SK-N-SH (cell line): Measurements from ENCODE around the gene SERTAD2. TPM values are rescaled to one million over a fixed set of nuclear protein-coding genes. Genes with fewer than 3 reads are reported as not detected.

ENCODE experiments used
- CTCF ChIA-PET: fragments of 300-600, 350-600 bp; formaldehyde crosslinking; extraction: SDS; loops from one replicate; lab custom pipeline; 2021; lab: Yijun Ruan, JAX
- POLR2A ChIA-PET: fragments of 350-600 bp; sonication (Branson Sonifier 250); formaldehyde crosslinking; extraction: SDS; loops from one replicate; lab custom pipeline; 2020; ENCODE audit warnings: antibody characterized with exemption, inconsistent platforms; lab: Yijun Ruan, JAX
- DNase-seq: peaks from one replicate; pipeline ENCODE4 v3.0.0; 2012
- H2AFZ ChIP-seq: fragments of 200-600 bp; sonication (generic); 2 replicates; pipeline ENCODE4 v1.8.1; 2016; ENCODE audit warnings: antibody characterized with exemption, mild to moderate bottlenecking, low read depth
- H3F3A ChIP-seq: fragments of 200-600 bp; sonication (generic); replicated peaks from 2 replicates; pipeline ENCODE3; 2016; ENCODE audit warnings: antibody characterized with exemption, mild to moderate bottlenecking; ENCODE audit not compliant: insufficient read depth
- H3K27ac ChIP-seq, 2 experiments: fragments of 200-500 bp in 1 of 2; fragments of 200-600 bp in 1 of 2; sonication (Bioruptor generic) in 1 of 2; sonication (generic), shearing (Covaris generic) in 1 of 2; 2 replicates each; pipeline versions ENCODE4 v1.5.1 to v1.6.1; 2014 to 2016; ENCODE audit warnings: low read depth in 2 of 2, inconsistent platforms in 1 of 2, low read length in 1 of 2, mild to moderate bottlenecking in 1 of 2, mixed read lengths in 1 of 2
- H3K27me3 ChIP-seq: fragments of 200-600 bp; sonication (generic), shearing (Covaris generic); 2 replicates; pipeline ENCODE4 v1.6.1; 2016; ENCODE audit warnings: mixed run types; ENCODE audit not compliant: insufficient read depth
- H3K36me3 ChIP-seq, 2 experiments: fragments of 200-500 bp in 1 of 2; fragments of 200-600 bp in 1 of 2; sonication (Bioruptor generic) in 1 of 2; sonication (generic) in 1 of 2; replicated peaks in 1 of 2; 2 replicates each; pipeline versions ENCODE3 to v1.5.1; 2014 to 2016; ENCODE audit warnings: low read length in 1 of 2, mild to moderate bottlenecking in 1 of 2; ENCODE audit not compliant: insufficient read depth in 2 of 2, control insufficient read depth in 1 of 2
- H3K4me1 ChIP-seq, 2 experiments: fragments of 200-500 bp in 1 of 2; fragments of 200-600 bp in 1 of 2; sonication (Bioruptor generic) in 1 of 2; sonication (generic), shearing (Covaris generic) in 1 of 2; 2 replicates each; pipeline versions ENCODE4 v1.5.1 to v1.6.1; 2014 to 2016; ENCODE audit warnings: low read depth in 1 of 2, low read length in 1 of 2, mixed run types in 1 of 2; ENCODE audit not compliant: insufficient read depth in 2 of 2, control insufficient read depth in 1 of 2
- H3K4me2 ChIP-seq: fragments of 200-600 bp; sonication (generic), shearing (Covaris generic); 2 replicates; pipeline ENCODE4 v1.6.1; 2017; ENCODE audit warnings: mixed run types
- H3K4me3 ChIP-seq, 2 experiments: fragments of 200-500 bp in 1 of 2; fragments of 200-600 bp in 1 of 2; sonication (Bioruptor generic) in 1 of 2; sonication (generic), shearing (Covaris generic) in 1 of 2; 2 replicates each; pipeline versions ENCODE4 v1.5.1 to v1.8.1; 2014 to 2016; ENCODE audit warnings: low read depth in 2 of 2, inconsistent platforms in 1 of 2, low read length in 1 of 2, mild to moderate bottlenecking in 1 of 2, mixed read lengths in 1 of 2, moderate library complexity in 1 of 2
- H3K79me2 ChIP-seq: fragments of 200-600 bp; sonication (generic); 2 replicates; pipeline ENCODE4 v1.8.1; 2017; ENCODE audit warnings: mild to moderate bottlenecking; ENCODE audit not compliant: insufficient read depth
- H3K9ac ChIP-seq: fragments of 200-600 bp; sonication (generic); 2 replicates; pipeline ENCODE4 v1.6.1; 2017; ENCODE audit warnings: mixed run types
- H3K9me2 ChIP-seq: fragments of 200-600 bp; sonication (generic); 2 replicates; pipeline ENCODE4 v1.6.1; 2017; ENCODE audit warnings: mixed run types
- H3K9me3 ChIP-seq: fragments of 200-600 bp; sonication (generic); 2 replicates; pipeline ENCODE4 v1.6.1; 2017; ENCODE audit warnings: mixed run types, mild to moderate bottlenecking, moderate library complexity
- H4K20me1 ChIP-seq: fragments of 200-600 bp; sonication (generic); 2 replicates; pipeline ENCODE4 v1.6.1; 2017; ENCODE audit warnings: mild to moderate bottlenecking, mixed run types; ENCODE audit not compliant: insufficient read depth
- EZH2phosphoT487 ChIP-seq: fragments of 200-600 bp; sonication (generic); IDR thresholded peaks from 2 replicates; pipeline ENCODE4 v1.6.1; 2017; ENCODE audit warnings: low read depth, mixed run types, mild to moderate bottlenecking, antibody characterized with exemption, moderate library complexity, borderline replicate concordance
- FOSL2 ChIP-seq: IDR thresholded peaks from 2 replicates; pipeline ENCODE4 v1.4.0; 2012; ENCODE audit warnings: low read depth, mild to moderate bottlenecking, moderate library complexity, borderline replicate concordance
- FOXM1 ChIP-seq: IDR thresholded peaks from 2 replicates; pipeline ENCODE4 v1.4.0; 2012; ENCODE audit warnings: low read depth, mild to moderate bottlenecking
- IRF3 ChIP-seq: fragments of 150-350 bp; IDR thresholded peaks from 2 replicates; pipeline ENCODE4 v1.6.1; 2016; ENCODE audit warnings: mild to moderate bottlenecking, low read depth, low read length
- MEF2A ChIP-seq: IDR thresholded peaks from 2 replicates; pipeline ENCODE4 v1.4.0; 2012; ENCODE audit warnings: low read depth, borderline replicate concordance
- REST ChIP-seq: IDR thresholded peaks from 2 replicates; pipeline ENCODE4 v1.6.1; 2012; ENCODE audit warnings: mild to moderate bottlenecking, low read depth, low read length, moderate library complexity
- SIN3A ChIP-seq: IDR thresholded peaks from 2 replicates; pipeline ENCODE4 v1.6.1; 2012; ENCODE audit warnings: low read depth, mild to moderate bottlenecking, low read length, moderate library complexity, borderline replicate concordance
- TEAD4 ChIP-seq: IDR thresholded peaks from 2 replicates; pipeline ENCODE4 v1.4.0; 2012; ENCODE audit warnings: mild to moderate bottlenecking, borderline replicate concordance; ENCODE audit not compliant: insufficient read depth
- YY1 ChIP-seq: IDR thresholded peaks from 2 replicates; pipeline ENCODE4 v1.4.0; 2012; ENCODE audit warnings: low read depth, mild to moderate bottlenecking
- WGBS: methylation state at CpG from one replicate; pipeline ENCODE4 v1.1.6; 2017; ENCODE audit warnings: low lambda C conversion rate; 5-methylcytosine and 5-hydroxymethylcytosine counted together
- polyA plus RNA-seq, 3 experiments: library from polyadenylated mRNA; depleted of rRNA; stranded (reverse); fragments of >200 nt; gene quantifications; 2 replicates each; pipeline ENCODE4 v1.2.3, GENCODE V29; 2012

The SERTAD2 gene
- polyA plus RNA-seq, 1 of the 3 experiments (the other 2 are of a cell fraction) = 9.1 TPM

GRCh38 chr2:64620661-64621060, 33.1 kb downstream of the SERTAD2 start (continued):
- no peak for TF ChIP-seq SIN3A

GRCh38 chr2:64617631-64618151, 36.0 kb downstream of the SERTAD2 start:
- no peak for DNase-seq
- ChIA-PET POLR2A (no interaction called here), CTCF (interaction anchor here (0.6 to 4.5 kb wide), 8 partner anchors 10 to 1744 kb away, joined by 3 to 20 read pairs (median 4); no protein-coding TSS in a partner anchor)
- H3K4me2 ChIP-seq = no peak overlapping the region
- no peak overlapping the region for H3K27ac ChIP-seq
- no peaks in the 10 kb centered on the region for H3K27me3 ChIP-seq
- no peak for TF ChIP-seq FOSL2
- no peak for TF ChIP-seq IRF3
- no peak for TF ChIP-seq FOXM1
- TF ChIP-seq YY1 = no peak
- TF ChIP-seq, all 33 proteins: peak for 0
- H2AFZ ChIP-seq = no peak overlapping the region
- H4K20me1 ChIP-seq = no peaks in the 10 kb centered on the region
- no peaks in the 10 kb centered on the region for H3K9me3 ChIP-seq
- H3F3A ChIP-seq = no peaks in the 10 kb centered on the region
- 74% methylated on average over 6 of the region's 6 CpGs for WGBS
- H3K4me1 ChIP-seq = peaks cover 0 to 10% of the 10 kb centered on the region in 2 experiments; a peak in 1 of 4 replicates
- no peak overlapping the region for H3K4me3 ChIP-seq
- no peaks in the 10 kb centered on the region for H3K9me2 ChIP-seq
- no peaks in the 10 kb centered on the region for H3K79me2 ChIP-seq
- H3K9ac ChIP-seq = no peak overlapping the region
- no peaks in the 10 kb centered on the region for H3K36me3 ChIP-seq

GRCh38 chr2:64615844-64616536, 37.7 kb downstream of the SERTAD2 start:
- Histone ChIP-seq H3K9me3 (no peaks in the 10 kb centered on the region), H3F3A (no peaks in the 10 kb centered on the region), H3K4me1 (peaks cover 0 to 6% of the 10 kb centered on the region in 2 experiments; a peak in 1 of 4 replicates), H3K4me3 (no peak overlapping the region), H3K9ac (no peak overlapping the region), H3K27me3 (no peaks in the 10 kb centered on the region; the same call in 1 of the 2 replicates), H3K27ac (no peak overlapping the region), H3K79me2 (no peaks in the 10 kb centered on the region), H3K9me2 (no peaks in the 10 kb centered on the region), H4K20me1 (no peaks in the 10 kb centered on the region), H3K36me3 (no peaks in the 10 kb centered on the region), H2AFZ (no peak overlapping the region), H3K4me2 (no peak overlapping the region)
- WGBS = 91% methylated on average over 7 of the region's 7 CpGs
- no peak for TF ChIP-seq EZH2phosphoT487
- TF ChIP-seq MEF2A = no peak
- TF ChIP-seq REST = no peak
- TF ChIP-seq TEAD4 = no peak
- no peak for TF ChIP-seq SIN3A
- DNase-seq = no peak
- ChIA-PET POLR2A (no interaction called here), CTCF (interaction anchor here (0.6 to 4.5 kb wide), 13 partner anchors 8 to 288 kb away, joined by 3 to 20 read pairs (median 4); no protein-coding TSS in a partner anchor)
